Panc1 (cell line): Measurements from ENCODE around the gene MAPK14. TPM values are rescaled to one million over a fixed set of nuclear protein-coding genes. Genes with fewer than 3 reads are reported as not detected.

Source experiments
- ATAC-seq: fragments of 200-7000 bp; cut with Tn5 transposase; 2 replicates; pipeline ENCODE4 v1.9.1; 2020; ENCODE audit warnings: mild to moderate bottlenecking, moderate library complexity
- BruUV-seq: library from RNA; stranded (reverse); fragments of 400-500 nt; replicated peaks from 2 replicates; lab custom pipeline; 2021; lab: Mats Ljungman, UMichigan
- CTCF ChIA-PET: fragments of 300-600 bp; sonication (Branson Sonifier 250); formaldehyde crosslinking; loops from one replicate; lab custom pipeline; 2022; ENCODE audit warnings: antibody characterized with exemption; lab: Charles Lee
- POLR2A ChIA-PET: fragments of 300-600 bp; sonication (Branson Sonifier 250); formaldehyde crosslinking; loops from one replicate; lab custom pipeline; 2022; ENCODE audit warnings: antibody characterized with exemption; lab: Charles Lee
- DNase-seq: peaks from one replicate; pipeline ENCODE4 v3.0.0-alpha.2; 2010; ENCODE audit warnings: low read depth, low spot score
- H3K27ac ChIP-seq: 2 replicates; pipeline ENCODE4 v1.5.1; 2011; ENCODE audit warnings: mild to moderate bottlenecking, low read length, inconsistent platforms
- H3K27me3 ChIP-seq: fragments of 200-500 bp; sonication (Bioruptor generic); 2 replicates; pipeline ENCODE4 v1.6.0; 2014; ENCODE audit warnings: low read length, inconsistent platforms; ENCODE audit not compliant: control insufficient read depth, insufficient read depth
- H3K36me3 ChIP-seq: fragments of 200-500 bp; sonication (Bioruptor generic); 2 replicates; pipeline ENCODE4 v1.5.1; 2014; ENCODE audit warnings: inconsistent platforms, mild to moderate bottlenecking, low read length, moderate library complexity; ENCODE audit not compliant: control insufficient read depth, insufficient read depth
- H3K4me1 ChIP-seq: 2 replicates; pipeline ENCODE4 v1.5.1; 2011; ENCODE audit warnings: inconsistent platforms, mild to moderate bottlenecking, low read length, moderate library complexity; ENCODE audit not compliant: control insufficient read depth, insufficient read depth
- H3K4me3 ChIP-seq, 2 experiments: 2 replicates each; pipeline ENCODE4 v1.5.1; 2011 to 2012; ENCODE audit warnings: low read depth in 2 of 2, low read length in 2 of 2, mild to moderate bottlenecking in 2 of 2, inconsistent platforms in 1 of 2, moderate library complexity in 1 of 2
- H3K9me3 ChIP-seq: fragments of 200-500 bp; sonication (Bioruptor generic); 2 replicates; pipeline ENCODE4 v1.5.1; 2014; ENCODE audit warnings: low read depth, mild to moderate bottlenecking, inconsistent platforms, low read length, moderate library complexity; ENCODE audit not compliant: control insufficient read depth, insufficient read depth
- CTCF ChIP-seq: fragments of 450-650 bp; IDR thresholded peaks from 2 replicates; pipeline ENCODE4 v1.5.1; 2017; ENCODE audit warnings: mild to moderate bottlenecking
- POLR2AphosphoS5 ChIP-seq: IDR thresholded peaks from 2 replicates; pipeline ENCODE4 v1.6.1; 2012; ENCODE audit warnings: mild to moderate bottlenecking, low read depth, low read length, moderate library complexity
- REST ChIP-seq, 2 experiments: IDR thresholded peaks; 2 replicates each; pipeline ENCODE4 v1.6.1; 2011 to 2012; ENCODE audit warnings: low read depth in 2 of 2, control low read depth in 1 of 2, low read length in 1 of 2, mild to moderate bottlenecking in 1 of 2, moderate library complexity in 1 of 2; ENCODE audit not compliant: insufficient read depth in 1 of 2
- SIN3A ChIP-seq: IDR thresholded peaks from 2 replicates; pipeline ENCODE4 v1.6.1; 2012; ENCODE audit warnings: low read depth, mild to moderate bottlenecking, low read length, moderate library complexity, borderline replicate concordance; ENCODE audit not compliant: insufficient read depth
- TCF7L2 ChIP-seq: IDR thresholded peaks from 2 replicates; pipeline ENCODE4 v1.6.1; 2011; ENCODE audit warnings: mild to moderate bottlenecking, low read depth, low read length, inconsistent platforms
- in situ Hi-C: cut with HindIII; loops from 2 replicates; pipeline ENCODE4 v1.10.0; 2016; ENCODE audit warnings: low sequenced_read_pairs, low pct_unique_long_range_greater_than_20kb
- intact Hi-C: fragments of 100-400 bp; cut with micrococcal nuclease; formaldehyde crosslinking; loops from one replicate; pipeline ENCODE4 v1.10.0; 2022; ENCODE audit not compliant: unreplicated experiment
- total RNA-seq: library from RNA; stranded (reverse); gene quantifications from one replicate; pipeline ENCODE4 v1.2.1, GENCODE V29; 2021; ENCODE audit not compliant: unreplicated experiment

MAPK14 gene
- total RNA-seq, 1 experiment from 2014 or later = 42.3 TPM

GRCh38 chr6:36120979-36121786 is 93.6 kb downstream of the MAPK14 start:
- BruUV-seq = no TSS peak
- ATAC-seq (peak; percentile 8; the same call in 1 of the 2 replicates), DNase-seq (no peak)
- Histone ChIP-seq H3K9me3 (no peaks in the 10 kb centered on the region), H3K4me1 (peaks cover 8% of the 10 kb centered on the region), H3K27ac (no peak overlapping the region), H3K36me3 (no peaks in the 10 kb centered on the region), H3K4me3 (no peak overlapping the region), H3K27me3 (no peaks in the 10 kb centered on the region)
- ChIA-PET CTCF (interaction anchor here (0.5 to 1.7 kb wide), 2 partner anchors 94 to 239 kb away, joined by 4 read pairs; partner anchors contain the start of gene MAPK14), POLR2A (interaction anchor here (0.6 to 0.8 kb wide), 2 partner anchors 17 to 67 kb away, joined by 3 to 4 read pairs; no protein-coding TSS in a partner anchor)
- intact Hi-C loops = loop anchor here (5.0 kb wide), 2 partner anchors 76 to 236 kb away; partner anchors contain the start of gene BRPF3
- in situ Hi-C loops = no loop called here
- TF ChIP-seq CTCF (no peak), SIN3A (no peak), REST (IDR thresholded peaks at IDR 0.05; ENCODE audit: insufficient read depth in 1 of 2, low read depth in 2 of 2, low read length in 1 of 2) (no peak), POLR2AphosphoS5 (no peak), TCF7L2 (no peak)

- H3K4me3 ChIP-seq = no peak overlapping the region
- ATAC-seq = no peak
- no TSS peak for BruUV-seq
- no peak overlapping the region for H3K27ac ChIP-seq
- no peaks in the 10 kb centered on the region for H3K27me3 ChIP-seq
- no peaks in the 10 kb centered on the region for H3K36me3 ChIP-seq
- intact Hi-C loops = loop anchor here (5.0 kb wide), 2 partner anchors 75 to 235 kb away; partner anchors contain the start of gene BRPF3
- no peaks in the 10 kb centered on the region for H3K9me3 ChIP-seq
- in situ Hi-C loops = no loop called here
- H3K4me1 ChIP-seq = peaks cover 8% of the 10 kb centered on the region
- ChIA-PET POLR2A (interaction anchor here (0.6 to 0.8 kb wide), 2 partner anchors 16 to 67 kb away, joined by 3 to 4 read pairs; no protein-coding TSS in a partner anchor), CTCF (interaction anchor here (0.5 to 1.7 kb wide), 3 partner anchors 29 to 238 kb away, joined by 3 to 4 read pairs (median 4); partner anchors contain the start of gene MAPK14)
- TF ChIP-seq CTCF (no peak), TCF7L2 (no peak), REST (IDR thresholded peaks at IDR 0.05; ENCODE audit: insufficient read depth in 1 of 2, low read depth in 2 of 2, low read length in 1 of 2) (no peak)
- no peak for DNase-seq
These were observed 94.3 kb downstream of the MAPK14 start for GRCh38 chr6:36121787-36122494.
